ENCODE data around the gene DLGAP1. TPM values are rescaled to one million over a fixed set of nuclear protein-coding genes. Genes with fewer than 3 reads are reported as not detected.

The DLGAP1 gene
- total RNA-seq, 1 donor from 2014 or later: 13.6 TPM

DNA sequence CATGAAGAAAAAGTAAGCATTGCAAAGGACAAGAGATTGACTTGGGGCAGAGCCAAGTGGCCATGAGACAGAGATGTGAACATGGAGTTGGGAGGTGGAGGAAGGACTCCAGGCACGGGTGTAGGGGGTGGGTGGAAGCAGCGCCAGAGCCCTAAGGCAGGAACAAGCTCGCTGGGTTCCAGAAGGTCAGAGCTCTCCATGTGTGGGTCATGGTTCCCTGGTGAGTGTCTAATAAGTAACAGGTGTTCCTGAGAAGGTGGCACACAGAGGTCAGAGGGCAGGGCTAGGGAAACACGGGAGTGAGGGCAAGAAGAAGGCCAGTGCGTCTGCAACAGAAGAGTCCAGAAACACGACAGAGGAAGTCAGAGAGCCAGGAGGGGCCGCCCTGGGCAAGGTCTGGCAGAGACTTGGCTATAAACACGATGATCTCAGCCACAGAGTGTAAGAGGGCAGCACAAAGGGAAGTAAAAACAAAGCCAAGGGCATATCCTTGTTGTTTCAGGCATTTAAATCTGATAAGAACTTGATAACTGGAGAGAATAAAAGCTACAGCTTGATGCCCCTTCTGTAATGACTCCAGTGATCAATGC lies 744.3 kb downstream of the DLGAP1 start:
- peaks cover 4% of the 10 kb centered on the region for H3K36me3 Mint-ChIP-seq (ENCODE audit: unreplicated experiment)
- peaks cover 3% of the 10 kb centered on the region for H3K27me3 Mint-ChIP-seq (ENCODE audit: unreplicated experiment)
- no peak overlapping the region for H3K4me3 Mint-ChIP-seq (ENCODE audit: unreplicated experiment)
- TF ChIP-seq, protein P1, sequence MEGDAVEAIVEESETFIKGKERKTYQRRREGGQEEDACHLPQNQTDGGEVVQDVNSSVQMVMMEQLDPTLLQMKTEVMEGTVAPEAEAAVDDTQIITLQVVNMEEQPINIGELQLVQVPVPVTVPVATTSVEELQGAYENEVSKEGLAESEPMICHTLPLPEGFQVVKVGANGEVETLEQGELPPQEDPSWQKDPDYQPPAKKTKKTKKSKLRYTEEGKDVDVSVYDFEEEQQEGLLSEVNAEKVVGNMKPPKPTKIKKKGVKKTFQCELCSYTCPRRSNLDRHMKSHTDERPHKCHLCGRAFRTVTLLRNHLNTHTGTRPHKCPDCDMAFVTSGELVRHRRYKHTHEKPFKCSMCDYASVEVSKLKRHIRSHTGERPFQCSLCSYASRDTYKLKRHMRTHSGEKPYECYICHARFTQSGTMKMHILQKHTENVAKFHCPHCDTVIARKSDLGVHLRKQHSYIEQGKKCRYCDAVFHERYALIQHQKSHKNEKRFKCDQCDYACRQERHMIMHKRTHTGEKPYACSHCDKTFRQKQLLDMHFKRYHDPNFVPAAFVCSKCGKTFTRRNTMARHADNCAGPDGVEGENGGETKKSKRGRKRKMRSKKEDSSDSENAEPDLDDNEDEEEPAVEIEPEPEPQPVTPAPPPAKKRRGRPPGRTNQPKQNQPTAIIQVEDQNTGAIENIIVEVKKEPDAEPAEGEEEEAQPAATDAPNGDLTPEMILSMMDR (IDR thresholded peaks at IDR 0.05; ENCODE audit: partially characterized antibody, unreplicated experiment): no peak
- peaks cover 2% of the 10 kb centered on the region for H3K4me1 Mint-ChIP-seq (ENCODE audit: low read depth, unreplicated experiment)
- DNase-seq: no peak
- no peak overlapping the region for H3K27ac Mint-ChIP-seq (ENCODE audit: unreplicated experiment)
- H3K9me3 Mint-ChIP-seq (ENCODE audit: unreplicated experiment): peaks cover 4% of the 10 kb centered on the region

GRCh38 chr18:3709205-3709604 lies 745.9 kb downstream of the DLGAP1 start:
- DNase-seq: no peak
- H3K27me3 Mint-ChIP-seq (ENCODE audit: unreplicated experiment): peaks cover 3% of the 10 kb centered on the region
- TF ChIP-seq, protein P1 (IDR thresholded peaks at IDR 0.05; ENCODE audit: partially characterized antibody, unreplicated experiment): no peak
- peaks cover 4% of the 10 kb centered on the region for H3K36me3 Mint-ChIP-seq (ENCODE audit: unreplicated experiment)
- no peaks in the 10 kb centered on the region for H3K9me3 Mint-ChIP-seq (ENCODE audit: unreplicated experiment)
- no peaks in the 10 kb centered on the region for H3K4me1 Mint-ChIP-seq (ENCODE audit: low read depth, unreplicated experiment)
- H3K4me3 Mint-ChIP-seq (ENCODE audit: unreplicated experiment): no peak overlapping the region
- no peak overlapping the region for H3K27ac Mint-ChIP-seq (ENCODE audit: unreplicated experiment)

DNA sequence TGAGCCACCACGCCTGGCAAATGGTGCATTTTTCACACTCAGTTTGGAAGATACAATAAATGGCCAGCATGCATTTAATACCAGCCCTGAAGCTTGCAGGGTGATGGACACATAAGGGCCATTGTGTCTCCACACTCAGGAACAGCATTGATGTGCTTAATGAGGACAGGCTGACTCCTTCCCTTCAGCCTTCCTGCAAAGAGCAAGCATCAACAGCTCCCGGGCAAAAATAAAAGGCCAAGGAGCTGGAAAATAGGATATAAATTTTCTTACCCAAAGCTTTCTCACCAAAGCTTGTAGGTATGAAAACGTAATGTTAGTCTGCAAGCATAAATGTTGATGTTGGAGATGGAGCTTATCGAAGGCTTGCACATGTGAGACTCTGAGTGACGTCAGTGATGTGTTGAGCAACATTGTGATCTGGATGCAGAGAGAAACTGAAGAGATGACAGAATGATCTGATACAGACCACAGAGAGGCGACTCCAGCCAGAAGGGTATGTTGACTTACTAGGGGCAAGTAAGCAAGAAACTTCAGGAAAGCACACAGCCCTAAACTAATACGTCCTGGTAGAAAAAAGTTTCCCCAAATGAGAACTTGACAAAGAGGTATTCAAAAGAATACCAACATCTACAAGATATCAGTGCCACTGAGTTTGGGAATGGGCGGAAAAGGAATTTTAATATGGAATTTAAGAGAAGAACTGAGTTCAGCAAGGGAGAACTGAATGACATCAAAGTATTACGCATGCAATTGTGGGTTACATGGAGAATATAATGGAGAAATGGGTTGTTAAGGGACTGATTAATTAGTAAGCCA lies 748.6 kb downstream of the DLGAP1 start:
- TF ChIP-seq, protein P1 (IDR thresholded peaks at IDR 0.05; ENCODE audit: partially characterized antibody, unreplicated experiment): no peak
- peaks cover 3% of the 10 kb centered on the region for H3K27me3 Mint-ChIP-seq (ENCODE audit: unreplicated experiment)
- H3K4me1 Mint-ChIP-seq (ENCODE audit: low read depth, unreplicated experiment): no peaks in the 10 kb centered on the region
- no peak for DNase-seq
- H3K27ac Mint-ChIP-seq (ENCODE audit: unreplicated experiment): no peak overlapping the region
- H3K9me3 Mint-ChIP-seq (ENCODE audit: unreplicated experiment): no peaks in the 10 kb centered on the region
- no peak overlapping the region for H3K4me3 Mint-ChIP-seq (ENCODE audit: unreplicated experiment)
- peaks cover 4% of the 10 kb centered on the region for H3K36me3 Mint-ChIP-seq (ENCODE audit: unreplicated experiment)

GRCh38 chr18:3704556-3705344 lies 750.4 kb downstream of the DLGAP1 start:
- no peaks in the 10 kb centered on the region for H3K4me1 Mint-ChIP-seq (ENCODE audit: low read depth, unreplicated experiment)
- DNase-seq: no peak
- no peak overlapping the region for H3K27ac Mint-ChIP-seq (ENCODE audit: unreplicated experiment)
- TF ChIP-seq, protein P1 (IDR thresholded peaks at IDR 0.05; ENCODE audit: partially characterized antibody, unreplicated experiment): no peak
- H3K9me3 Mint-ChIP-seq (ENCODE audit: unreplicated experiment): no peaks in the 10 kb centered on the region
- H3K27me3 Mint-ChIP-seq (ENCODE audit: unreplicated experiment): no peaks in the 10 kb centered on the region
- no peak overlapping the region for H3K4me3 Mint-ChIP-seq (ENCODE audit: unreplicated experiment)
- no peaks in the 10 kb centered on the region for H3K36me3 Mint-ChIP-seq (ENCODE audit: unreplicated experiment)
